Measurements from ENCODE around the gene SMYD4.
A peak's percentile ranks its signal among the peaks of the same experiment; 100 is the strongest.
"Not testable (repeated sequence)": the region's sequence is repeated elsewhere in the genome, so short reads cannot be mapped to it uniquely, and the experiment has no call there.

Gene SMYD4

GRCh38 chr17:1829592-1830257, at the start of gene SMYD4, which contains the start of gene RPA1:
TSS of gene SMYD4 (minus strand) at chr17:1829902. CDS start at chr17:1827994, 1,908 bp downstream.
TSS of gene RPA1 (plus strand) at chr17:1830005. CDS start at chr17:1830094, 89 bp downstream.
- peak; percentile 74 to 85 (median 77) for DNase-seq (ENCODE audit: low read depth in 3 of 3)

DNA sequence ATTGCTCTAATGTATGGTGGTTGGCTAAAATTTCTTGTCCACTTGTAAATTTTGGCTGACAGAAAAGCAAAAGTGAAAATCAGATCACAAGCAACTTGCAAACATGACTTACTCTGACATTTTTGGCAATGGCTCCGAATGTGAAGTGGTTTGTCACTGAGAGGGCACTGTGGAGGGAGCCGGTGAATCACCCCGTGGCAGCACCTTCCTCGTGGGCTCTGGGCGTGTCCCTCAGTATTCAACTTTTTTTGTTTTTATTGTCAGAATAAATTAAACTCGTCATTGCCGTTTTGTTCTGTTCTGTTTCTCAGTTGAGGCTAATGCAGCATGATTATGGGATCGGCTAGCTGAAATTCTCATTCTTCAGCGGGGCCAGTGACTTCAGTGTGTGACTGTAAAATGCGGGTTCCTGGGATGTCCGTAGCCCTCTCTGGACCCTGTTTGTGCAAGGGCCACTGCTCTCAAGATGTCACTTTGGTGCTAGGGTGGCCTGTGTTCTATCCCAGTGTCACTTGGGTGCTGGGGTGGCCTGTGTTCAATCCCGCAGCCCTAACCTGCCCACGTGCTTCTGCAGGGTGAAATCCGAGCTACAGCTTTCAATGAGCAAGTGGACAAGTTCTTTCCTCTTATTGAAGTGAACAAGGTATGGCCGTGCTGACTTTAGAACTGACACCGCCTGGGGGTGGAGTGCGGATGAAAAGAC, 48.9 kb upstream of the SMYD4 start:
- DNase-seq (ENCODE audit: low read depth in 3 of 3): no peak

DNA sequence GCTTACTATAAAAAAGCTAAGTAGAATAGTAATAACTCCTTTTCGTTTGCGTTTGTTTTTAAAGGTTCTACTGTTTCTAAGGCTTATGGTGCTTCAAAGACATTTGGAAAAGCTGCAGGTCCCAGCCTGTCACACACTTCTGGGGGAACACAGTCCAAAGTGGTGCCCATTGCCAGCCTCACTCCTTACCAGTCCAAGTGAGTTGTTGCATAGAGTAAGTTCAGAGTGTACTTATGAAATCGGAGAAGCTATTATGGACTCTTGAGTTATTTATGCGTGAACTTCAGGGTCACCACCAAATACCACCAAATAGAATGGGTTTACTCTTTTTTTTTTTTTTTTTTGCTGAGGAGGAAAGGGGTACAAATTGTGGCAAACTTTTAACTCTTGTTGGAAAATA, 45.9 kb upstream of the SMYD4 start:
- no peak for DNase-seq (ENCODE audit: low read depth in 3 of 3)

- no peak for DNase-seq (ENCODE audit: low read depth in 3 of 3)
Observed at GRCh38 chr17:1873418-1873817, 43.7 kb upstream of the SMYD4 start.

DNA sequence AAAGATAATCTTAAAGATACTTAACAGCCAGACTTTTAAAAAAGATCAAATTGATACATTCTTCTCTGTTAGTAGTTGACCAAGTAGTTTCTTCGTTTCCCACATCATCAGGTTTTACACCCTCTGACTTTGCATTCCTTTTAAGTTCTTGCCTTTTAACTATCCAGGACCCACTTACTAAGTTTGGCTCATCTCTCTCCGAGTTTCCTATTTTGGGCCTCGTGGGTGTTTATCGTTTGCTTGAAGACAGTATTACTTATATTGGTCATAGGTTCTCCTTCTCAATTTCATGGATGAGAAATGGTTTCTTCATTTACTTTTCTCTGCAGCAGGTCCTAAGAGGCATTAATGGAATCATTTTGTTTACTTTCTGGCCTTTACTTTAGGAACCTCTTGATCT, 43.3 kb upstream of the SMYD4 start:
- DNase-seq (ENCODE audit: low read depth in 3 of 3): no peak

DNA sequence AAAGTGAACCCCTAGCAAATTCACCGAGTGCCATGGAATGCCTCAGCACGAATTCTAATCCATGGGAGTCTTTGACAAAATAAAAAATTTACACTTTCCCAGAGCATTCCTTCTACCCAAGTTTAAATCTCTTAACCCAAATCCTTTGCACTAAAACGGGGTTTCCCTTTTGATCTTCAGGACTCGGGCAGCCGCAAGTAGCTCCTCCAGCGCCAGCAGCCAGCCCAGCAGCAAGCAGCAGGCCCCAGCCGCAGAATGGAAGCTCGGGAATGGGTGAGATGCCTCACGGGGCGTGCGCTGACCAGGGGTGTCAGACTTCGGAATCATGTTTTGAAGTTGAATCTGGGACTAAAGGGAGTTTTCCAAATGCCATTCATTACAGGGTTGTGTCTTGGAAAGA, 42.6 kb upstream of the SMYD4 start:
- no peak for DNase-seq (ENCODE audit: low read depth in 3 of 3)

DNA sequence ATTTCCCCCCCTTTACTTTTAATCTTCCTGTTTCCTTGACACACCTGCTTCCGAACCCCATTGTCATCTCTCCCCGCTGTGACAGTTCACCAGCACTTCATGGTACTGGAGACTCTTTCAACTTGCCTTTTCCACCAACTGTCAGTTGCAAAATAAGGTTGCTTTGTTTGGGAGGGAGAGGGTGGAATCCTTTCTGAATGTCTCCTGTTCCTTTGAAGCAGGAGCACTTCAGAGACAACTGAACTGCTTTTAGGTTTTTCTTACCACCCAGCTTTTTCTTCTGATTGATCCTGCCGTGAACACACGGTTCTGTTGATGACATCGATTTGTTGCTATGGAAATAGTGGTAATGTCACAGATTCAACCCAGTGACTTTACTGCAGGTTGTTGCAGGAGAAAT, 42.1 kb upstream of the SMYD4 start:
- no peak for DNase-seq (ENCODE audit: low read depth in 3 of 3)

DNA sequence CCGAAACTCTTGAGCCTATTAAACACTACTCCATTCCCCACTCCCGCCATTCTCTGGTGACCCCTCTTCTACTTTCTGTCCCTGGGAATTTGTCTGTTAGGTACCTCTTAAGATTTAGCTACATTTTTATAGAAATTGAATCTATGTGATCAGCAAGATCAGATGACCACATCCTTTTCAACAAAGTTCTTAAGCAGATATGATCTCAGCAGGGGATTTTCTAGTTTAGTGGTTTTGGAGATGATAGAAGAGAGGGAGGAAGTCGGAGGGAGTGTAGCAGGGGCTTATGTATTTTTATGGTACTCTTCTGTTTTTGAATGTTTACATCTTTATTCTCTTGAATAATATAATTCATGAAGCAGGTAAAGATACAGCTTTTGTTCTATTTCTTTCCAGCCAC, 40.9 kb upstream of the SMYD4 start:
- no peak for DNase-seq (ENCODE audit: low read depth in 3 of 3)

GRCh38 chr17:1868090-1868489, 38.4 kb upstream of the SMYD4 start:
- DNase-seq (ENCODE audit: low read depth in 3 of 3): no peak

DNA sequence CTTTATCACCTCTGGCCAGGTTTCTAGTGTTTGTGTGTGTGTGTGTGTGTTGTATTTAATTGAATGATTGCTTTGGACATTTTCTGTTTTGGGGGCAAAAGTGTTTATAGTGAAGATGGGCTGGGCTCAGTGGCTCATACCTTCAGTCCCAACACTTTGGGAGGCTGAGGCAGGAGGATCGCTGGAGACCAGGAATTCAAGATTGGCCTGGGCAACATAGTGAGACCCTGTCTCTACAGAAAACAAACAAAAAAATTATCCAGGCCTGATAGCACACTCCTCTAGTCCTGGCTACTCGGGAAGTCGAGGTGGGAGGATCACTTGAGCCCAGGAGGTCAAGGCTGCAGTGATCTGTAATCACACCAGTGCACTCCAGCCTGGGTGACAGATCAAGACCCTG, 37.6 kb upstream of the SMYD4 start:
- no peak for DNase-seq (ENCODE audit: low read depth in 3 of 3)

DNA sequence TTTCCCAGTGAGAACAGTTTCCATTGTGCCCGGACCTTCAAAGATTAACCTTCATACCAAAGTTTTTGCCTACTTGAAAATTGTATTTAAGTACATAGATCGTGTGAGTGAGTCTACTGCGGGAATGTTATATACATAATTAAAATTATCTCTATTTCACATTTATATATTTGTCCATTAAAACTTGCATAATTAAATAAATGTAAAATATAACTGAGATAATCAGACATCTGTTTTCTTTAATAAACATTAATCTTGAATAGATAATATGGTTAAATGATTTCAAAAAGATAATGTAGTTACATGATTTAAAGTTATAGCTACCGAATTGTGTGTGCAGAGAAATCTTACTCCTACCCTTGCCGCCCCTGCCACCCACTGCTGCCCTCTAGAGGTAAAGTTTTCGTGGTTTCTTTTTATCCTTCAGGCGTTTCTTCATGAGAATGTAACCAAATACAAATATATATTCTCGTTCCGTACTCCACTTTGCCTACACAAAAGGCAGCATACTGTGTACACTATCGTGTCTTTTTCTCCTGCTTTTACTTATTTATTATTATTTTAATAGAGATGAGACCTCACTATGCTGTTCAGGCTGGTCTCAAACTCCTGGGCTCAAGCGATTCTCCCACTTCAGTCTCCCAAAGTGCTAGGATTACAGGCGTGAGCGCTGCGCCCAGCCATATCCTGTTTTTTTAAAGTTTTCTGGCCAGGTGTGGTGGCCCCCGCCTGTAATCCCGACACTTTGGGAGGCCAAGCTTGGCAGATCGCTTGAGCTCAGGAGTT, 35.7 kb upstream of the SMYD4 start:
- peak in 2 of 3 donors; percentile 27 to 45 for DNase-seq (ENCODE audit: low read depth in 3 of 3)

DNA sequence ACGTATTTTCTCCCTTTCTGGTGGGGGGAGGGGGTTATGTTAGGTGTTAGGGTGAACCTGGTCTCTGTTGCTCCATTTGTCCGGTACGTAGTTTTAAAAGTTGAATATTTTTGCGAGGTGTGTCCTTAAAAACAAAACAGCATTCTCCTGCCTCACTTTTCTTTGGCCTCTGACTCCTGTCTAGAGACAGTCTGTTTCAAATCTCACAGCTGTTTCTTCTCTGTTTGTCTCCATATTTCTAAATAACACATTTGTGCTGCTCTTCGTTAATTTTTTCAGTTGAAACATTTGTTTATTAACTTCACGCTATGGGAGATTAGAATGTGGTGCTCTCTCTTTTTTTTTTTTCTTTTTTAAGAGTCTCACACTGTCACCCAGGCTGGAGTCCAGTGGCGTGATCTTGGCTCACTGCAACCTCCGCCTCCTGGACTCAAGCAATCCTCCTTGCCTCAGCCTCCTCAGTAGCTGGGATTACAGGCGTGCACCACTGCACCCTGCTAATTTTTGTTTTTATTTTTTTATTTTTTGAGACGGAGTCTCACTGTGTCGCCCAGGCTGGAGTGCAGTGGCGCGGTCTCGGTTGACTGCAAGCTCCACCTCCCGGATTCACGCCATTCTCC, 31.8 kb upstream of the SMYD4 start:
- DNase-seq (ENCODE audit: low read depth in 3 of 3): no peak

GRCh38 chr17:1860978-1861377, 31.3 kb upstream of the SMYD4 start:
- no peak for DNase-seq (ENCODE audit: low read depth in 3 of 3)

- not testable (repeated sequence) for DNase-seq (ENCODE audit: low read depth in 3 of 3)
Observed at GRCh38 chr17:1856462-1856861, 26.8 kb upstream of the SMYD4 start.

- no peak for DNase-seq (ENCODE audit: low read depth in 3 of 3)
Observed at GRCh38 chr17:1853698-1854097, 24.0 kb upstream of the SMYD4 start.

- DNase-seq (ENCODE audit: low read depth in 3 of 3): no peak
Observed at GRCh38 chr17:1852327-1852726, 22.6 kb upstream of the SMYD4 start.

- DNase-seq (ENCODE audit: low read depth in 3 of 3): no peak
Observed at GRCh38 chr17:1847191-1847590, 17.5 kb upstream of the SMYD4 start.

GRCh38 chr17:1843947-1844346, 14.2 kb upstream of the SMYD4 start:
- DNase-seq (ENCODE audit: low read depth in 3 of 3): no peak

GRCh38 chr17:1839516-1839915, 9.8 kb upstream of the SMYD4 start:
- DNase-seq (ENCODE audit: low read depth in 3 of 3): no peak

DNA sequence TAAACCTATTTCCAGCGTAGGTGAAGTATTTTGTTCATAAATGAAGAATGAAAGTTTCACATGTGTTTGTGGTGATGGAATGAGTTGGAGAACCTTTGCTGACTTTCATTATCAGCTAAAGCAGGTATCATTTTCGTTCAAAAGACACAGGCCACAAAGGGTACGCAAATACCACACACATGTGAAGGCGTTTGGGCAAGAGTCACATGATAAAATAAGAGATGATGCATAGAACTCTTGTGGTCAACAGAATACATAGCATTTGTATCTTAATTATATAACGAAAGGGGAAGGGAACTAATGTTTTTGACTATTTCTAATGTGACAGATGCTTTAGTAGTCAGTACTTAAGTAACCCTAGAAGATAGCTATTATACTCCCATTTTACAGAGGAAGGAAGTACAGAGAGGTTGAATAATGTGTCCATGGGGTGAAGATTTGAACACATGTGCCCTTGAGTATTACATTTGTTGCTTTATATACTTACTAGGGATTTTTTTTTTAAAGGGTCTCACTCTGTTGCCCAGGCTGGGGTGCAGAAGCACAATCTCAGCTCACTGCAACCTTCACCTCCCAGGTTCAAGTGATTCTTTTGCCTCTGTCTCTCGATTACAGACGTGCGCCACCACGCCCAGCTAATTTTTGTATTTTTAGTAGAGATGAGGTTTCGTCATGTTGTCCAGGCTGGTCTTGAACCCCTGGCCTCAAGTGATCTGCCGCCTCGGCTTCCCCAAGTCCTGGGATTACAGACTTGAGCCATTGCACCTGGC, 4.9 kb upstream of the SMYD4 start:
- DNase-seq (ENCODE audit: low read depth in 3 of 3): no peak

DNA sequence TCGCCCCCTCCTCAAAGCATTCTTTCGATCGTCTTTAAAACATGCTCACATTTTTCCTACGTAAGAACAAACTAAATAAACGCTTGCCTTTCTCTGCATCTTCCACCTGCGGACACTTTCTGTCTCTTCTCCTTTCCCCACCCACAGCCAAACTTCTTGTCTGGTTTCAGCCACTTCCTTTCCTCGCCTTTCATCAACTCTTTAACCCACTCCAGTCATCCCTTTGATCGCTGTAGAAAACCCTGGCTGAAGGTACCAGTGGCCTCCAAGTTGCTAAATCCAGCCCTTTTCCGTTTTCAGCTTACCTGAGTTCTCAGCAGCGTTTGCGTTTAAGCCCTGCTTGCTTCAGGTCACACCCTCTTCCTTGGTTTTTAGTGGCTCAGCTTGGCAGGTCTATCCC, 586 bp upstream of the SMYD4 start:
- no peak for DNase-seq (ENCODE audit: low read depth in 3 of 3)

- DNase-seq (ENCODE audit: low read depth in 3 of 3): no peak
Observed at GRCh38 chr17:1829216-1829591, 498 bp downstream of the SMYD4 start.

Data from stimulated activated CD4-positive, alpha-beta T cell treated with anti-CD3 and anti-CD28 coated beads, TNF-alpha, amount 100 ng/mL, for 48 hours (primary cell).